Psoas muscle (tissue), 8 donors: ENCODE data around the gene PPP1R15A. TPM values are rescaled to one million over a fixed set of nuclear protein-coding genes. Genes with fewer than 3 reads are reported as not detected.

ENCODE experiments used
- ATAC-seq, 4 donors: fragments of 200-7000 bp; cut with Tn5 transposase; one replicate each; pipeline ENCODE4 v1.9.1; 2020; ENCODE audit warnings: moderate library complexity in 3 of 4, mild to moderate bottlenecking in 2 of 4
- DNase-seq, 2 donors: peaks; one replicate each; pipeline ENCODE4 v3.0.0-alpha.2; 2020
- H3K27ac ChIP-seq: fragments of 200-600 bp; one replicate; pipeline ENCODE4 v1.8.0; 2022
- H3K27me3 ChIP-seq, 3 donors: fragments of 200-600 bp in 1 of 3; one replicate each; pipeline versions ENCODE4 v1.6.1 to v1.8.0; 2013 to 2022; ENCODE audit warnings: low read length in 2 of 3, mild to moderate bottlenecking in 2 of 3, moderate library complexity in 1 of 3; ENCODE audit not compliant: insufficient read depth in 3 of 3
- H3K36me3 ChIP-seq, 2 donors: fragments of 200-600 bp in 1 of 2; one replicate each; pipeline versions ENCODE4 v1.6.1 to v1.8.0; 2013 to 2022; ENCODE audit warnings: low read depth in 1 of 2, mild to moderate bottlenecking in 1 of 2, moderate library complexity in 1 of 2; ENCODE audit not compliant: insufficient read depth in 1 of 2
- H3K4me1 ChIP-seq: fragments of 200-600 bp; one replicate; pipeline ENCODE4 v1.8.0; 2022
- H3K4me3 ChIP-seq: fragments of 200-600 bp; one replicate; pipeline ENCODE4 v1.8.0; 2022; ENCODE audit warnings: mild to moderate bottlenecking
- H3K9me3 ChIP-seq: fragments of 200-600 bp; one replicate; pipeline ENCODE4 v1.8.0; 2022
- CTCF ChIP-seq: fragments of 200-600 bp; IDR thresholded peaks from one replicate; pipeline ENCODE4 v1.8.0; 2022; ENCODE audit warnings: antibody characterized with exemption
- WGBS, 3 donors: extraction: QIAGEN DNeasy Blood & Tissue Kit; methylation state at CpG; one replicate each; pipeline versions ENCODE4 v1.1.6 to v1.1.7; 2013; 5-methylcytosine and 5-hydroxymethylcytosine counted together
- intact Hi-C, 2 donors: fragments of 100-400 bp; cut with DNase I; formaldehyde crosslinking; loops; one replicate each; pipeline versions ENCODE4 v1.11.0 to v1.14.2; 2022
- polyA plus RNA-seq, 3 donors: library from polyadenylated mRNA; stranded (reverse); fragments of 200-250 nt; gene quantifications; one replicate each; pipeline ENCODE4 v1.2.3, GENCODE V29; 2013
- total RNA-seq, 4 donors: library from RNA; stranded (reverse); fragmentation: NEBNext Ultra II Directional in 2 of 4; extraction: Animal tissue kit (Norgen Biotek cat#: 25700) in 2 of 4; gene quantifications; one replicate each; pipeline versions ENCODE4 v1.2.1 to v1.2.4, GENCODE V29; 2021 to 2023
- donor health status: healthy with polysubstance abuse.
- donor health status: DM: no; HTN: no; CAD: no; lungs with moderate emphysema.
- donor health status: Bipolar disorder and iron deficiency.
- donor health status: healthy.
- donor health status: DM: yes; HTN: yes; CAD: no.
- donor health status: DM: no; HTN: no; CAD: no.
- donor health status: DM: no; HTN: no; CAD: no.
- donor health status: DM: yes; HTN: yes; CAD: no.

PPP1R15A gene
- total and polyA plus RNA-seq, 7 donors = 34.5 to 93.4 (median 61.1) TPM

- Histone ChIP-seq H3K9me3 (no peaks in the 10 kb centered on the region), H3K4me1 (peaks cover 3% of the 10 kb centered on the region), H3K27me3 (no peaks in the 10 kb centered on the region), H3K4me3 (no peak overlapping the region), H3K36me3 (peaks cover 0 to 58% of the 10 kb centered on the region in 2 donors), H3K27ac (no peak overlapping the region)
- TF ChIP-seq CTCF = no peak
- DNase-seq (no peak), ATAC-seq (no peak)
- 83 to 92% (median 90%) methylated on average over 11 to 12 of the region's 12 CpGs for WGBS, 3 donors
- intact Hi-C loops = no loop called here
These were observed 49.7 kb downstream of the PPP1R15A start for GRCh38 chr19:48921721-48922500.

GRCh38 chr19:48922548-48923490 lies 50.6 kb downstream of the PPP1R15A start:
- Histone ChIP-seq H3K36me3 (peaks cover 0 to 54% of the 10 kb centered on the region in 2 donors), H3K4me1 (peaks cover 8% of the 10 kb centered on the region), H3K27ac (no peak overlapping the region), H3K27me3 (no peaks in the 10 kb centered on the region), H3K4me3 (no peak overlapping the region), H3K9me3 (no peaks in the 10 kb centered on the region)
- no peak for TF ChIP-seq CTCF
- 75 to 87% (median 76%) methylated on average over 17 to 18 of the region's 18 CpGs for WGBS, 3 donors
- no peak for ATAC-seq
- no peak for DNase-seq
- intact Hi-C loops = no loop called here

- WGBS, 3 donors = 66 to 74% (median 74%) methylated on average over 11 of the region's 11 CpGs
- H3K36me3 ChIP-seq = peaks cover 0 to 31% of the 10 kb centered on the region in 2 donors
- H3K27ac ChIP-seq = no peak overlapping the region
- ATAC-seq = peak in 2 of 4 donors; percentile 9 to 11
- peaks cover 8% of the 10 kb centered on the region for H3K4me1 ChIP-seq
- no peaks in the 10 kb centered on the region for H3K9me3 ChIP-seq
- H3K4me3 ChIP-seq = no peak overlapping the region
- no peaks in the 10 kb centered on the region for H3K27me3 ChIP-seq
- TF ChIP-seq CTCF = no peak
- DNase-seq = no peak
- intact Hi-C loops = no loop called here
These were observed 53.1 kb downstream of the PPP1R15A start for GRCh38 chr19:48925240-48925843.

Other genes starting within 250 kb of the PPP1R15A start
Only the 30 nearest of the 32 such genes appear.
- gene DBP, start 235.0 kb upstream of the PPP1R15A start, total RNA-seq = 10 to 100 TPM in 1 of 4 donors, 1 to 10 TPM in 3; 3.6 to 14.5 (median 6.5) TPM
- 1 to 10 TPM; 2.8 to 7.0 (median 3.2) TPM for gene DBP, start 235.0 kb upstream of the PPP1R15A start, polyA plus RNA-seq
- 1 to 10 TPM; 4.1 to 8.8 (median 6.4) TPM for gene CA11, start 226.2 kb upstream of the PPP1R15A start, total RNA-seq
- 10 to 100 TPM in 1 of 3 donors, 1 to 10 TPM in 2; 2.3 to 10.6 (median 9.2) TPM for gene CA11, start 226.2 kb upstream of the PPP1R15A start, polyA plus RNA-seq
- gene NTN5, start 199.4 kb upstream of the PPP1R15A start, total RNA-seq = under 1 TPM in 1 of 4 donors, not detected in 3; 0.21 TPM
- gene NTN5, start 199.4 kb upstream of the PPP1R15A start, polyA plus RNA-seq = under 1 TPM in 1 of 3 donors, not detected in 2; 0.04 TPM
- not detected for gene FUT2, start 176.4 kb upstream of the PPP1R15A start, total RNA-seq
- not detected for gene FUT2, start 176.4 kb upstream of the PPP1R15A start, polyA plus RNA-seq
- 10 to 100 TPM in 3 of 4 donors, 1 to 10 TPM in 1; 7.9 to 50.9 (median 32.9) TPM for gene MAMSTR, start 152.7 kb upstream of the PPP1R15A start, total RNA-seq
- gene MAMSTR, start 152.7 kb upstream of the PPP1R15A start, polyA plus RNA-seq = 10 to 100 TPM in 1 of 3 donors, 1 to 10 TPM in 2; 3.1 to 10.5 (median 8.4) TPM
- 1 to 10 TPM; 6.9 to 9.7 (median 8.0) TPM for gene RASIP1, start 131.8 kb upstream of the PPP1R15A start, total RNA-seq
- gene RASIP1, start 131.8 kb upstream of the PPP1R15A start, polyA plus RNA-seq = 1 to 10 TPM; 3.9 to 7.7 (median 4.9) TPM
- gene IZUMO1, start 125.5 kb upstream of the PPP1R15A start, total RNA-seq = under 1 TPM in 3 of 4 donors, not detected in 1; 0.26 to 0.76 (median 0.36) TPM
- gene IZUMO1, start 125.5 kb upstream of the PPP1R15A start, polyA plus RNA-seq = under 1 TPM in 2 of 3 donors, not detected in 1; 0.18 to 0.66 TPM
- gene FUT1, start 119.8 kb upstream of the PPP1R15A start, total RNA-seq = 1 to 10 TPM; 1.6 to 2.3 (median 2.0) TPM
- 1 to 10 TPM; 1.1 to 1.3 (median 1.3) TPM for gene FUT1, start 119.8 kb upstream of the PPP1R15A start, polyA plus RNA-seq
- 1 to 10 TPM in 2 of 4 donors, not detected in 2; 1.7 to 6.2 TPM for gene FGF21, start 116.9 kb upstream of the PPP1R15A start, total RNA-seq
- gene FGF21, start 116.9 kb upstream of the PPP1R15A start, polyA plus RNA-seq = under 1 TPM in 2 of 3 donors, not detected in 1; 0.06 to 0.31 TPM
- 10 to 100 TPM; 24.6 to 48.5 (median 29.9) TPM for gene BCAT2, start 61.4 kb upstream of the PPP1R15A start, total RNA-seq
- gene BCAT2, start 61.4 kb upstream of the PPP1R15A start, polyA plus RNA-seq = 10 to 100 TPM; 14.4 to 22.9 (median 20.0) TPM
- gene HSD17B14, start 35.9 kb upstream of the PPP1R15A start, total RNA-seq = 1 to 10 TPM in 1 of 4 donors, under 1 TPM in 3; 0.61 to 1.2 (median 0.80) TPM
- gene HSD17B14, start 35.9 kb upstream of the PPP1R15A start, polyA plus RNA-seq = under 1 TPM; 0.15 to 0.66 (median 0.29) TPM
- gene PLEKHA4, start 3.8 kb upstream of the PPP1R15A start, total RNA-seq = 10 to 100 TPM in 3 of 4 donors, 1 to 10 TPM in 1; 9.4 to 30.0 (median 20.2) TPM
- 10 to 100 TPM; 11.1 to 14.9 (median 12.3) TPM for gene PLEKHA4, start 3.8 kb upstream of the PPP1R15A start, polyA plus RNA-seq
- gene TULP2, start 26.3 kb downstream of the PPP1R15A start, total RNA-seq = under 1 TPM in 2 of 4 donors, not detected in 2; 0.13 to 0.17 TPM
- under 1 TPM in 2 of 3 donors, not detected in 1; 0.06 to 0.07 TPM for gene TULP2, start 26.3 kb downstream of the PPP1R15A start, polyA plus RNA-seq
- 100 to 1,000 TPM in 2 of 4 donors, 10 to 100 TPM in 2; 86.4 to 143 (median 101) TPM for gene NUCB1, start 27.9 kb downstream of the PPP1R15A start, total RNA-seq
- gene NUCB1, start 27.9 kb downstream of the PPP1R15A start, polyA plus RNA-seq = 10 to 100 TPM; 49.9 to 97.1 (median 90.7) TPM
- under 1 TPM in 1 of 4 donors, not detected in 3; 0.21 TPM for gene DHDH, start 61.3 kb downstream of the PPP1R15A start, total RNA-seq
- gene DHDH, start 61.3 kb downstream of the PPP1R15A start, polyA plus RNA-seq = under 1 TPM in 1 of 3 donors, not detected in 2; 0.14 TPM
- 10 to 100 TPM; 16.8 to 24.4 (median 22.0) TPM for gene BAX, start 82.5 kb downstream of the PPP1R15A start, total RNA-seq
- 10 to 100 TPM; 20.7 to 66.1 (median 35.6) TPM for gene BAX, start 82.5 kb downstream of the PPP1R15A start, polyA plus RNA-seq
- gene FTL, start 92.9 kb downstream of the PPP1R15A start, total RNA-seq = 1,000 to 10,000 TPM in 3 of 4 donors, 100 to 1,000 TPM in 1; 802 to 2,269 (median 1,158) TPM
- gene FTL, start 92.9 kb downstream of the PPP1R15A start, polyA plus RNA-seq = 1,000 to 10,000 TPM; 1,296 to 1,753 (median 1,467) TPM
- 100 to 1,000 TPM; 147 to 331 (median 238) TPM for gene GYS1, start 120.9 kb downstream of the PPP1R15A start, total RNA-seq
- 10 to 100 TPM; 30.9 to 61.3 (median 58.9) TPM for gene GYS1, start 120.9 kb downstream of the PPP1R15A start, polyA plus RNA-seq
- gene RUVBL2, start 121.5 kb downstream of the PPP1R15A start, total RNA-seq = 10 to 100 TPM; 61.1 to 87.4 (median 81.8) TPM
- gene RUVBL2, start 121.5 kb downstream of the PPP1R15A start, polyA plus RNA-seq = 10 to 100 TPM; 62.7 to 76.5 (median 69.5) TPM
- gene LHB, start 144.7 kb downstream of the PPP1R15A start, total RNA-seq = not detected
- gene LHB, start 144.7 kb downstream of the PPP1R15A start, polyA plus RNA-seq = under 1 TPM in 1 of 3 donors, not detected in 2; 0.32 TPM
- not detected for gene CGB3, start 151.9 kb downstream of the PPP1R15A start, total RNA-seq
- gene CGB3, start 151.9 kb downstream of the PPP1R15A start, polyA plus RNA-seq = not detected
- not detected for gene CGB2, start 159.5 kb downstream of the PPP1R15A start, total RNA-seq
- under 1 TPM in 1 of 3 donors, not detected in 2; 0.10 TPM for gene CGB2, start 159.5 kb downstream of the PPP1R15A start, polyA plus RNA-seq
- gene CGB1, start 164.5 kb downstream of the PPP1R15A start, total RNA-seq = not detected
- not detected for gene CGB1, start 164.5 kb downstream of the PPP1R15A start, polyA plus RNA-seq
- not detected for gene CGB5, start 171.4 kb downstream of the PPP1R15A start, total RNA-seq
- under 1 TPM in 1 of 3 donors, not detected in 2; 0.06 TPM for gene CGB5, start 171.4 kb downstream of the PPP1R15A start, polyA plus RNA-seq
- not detected for gene CGB8, start 176.7 kb downstream of the PPP1R15A start, total RNA-seq
- gene CGB8, start 176.7 kb downstream of the PPP1R15A start, polyA plus RNA-seq = not detected
- under 1 TPM; 0.20 to 0.46 (median 0.41) TPM for gene CGB7, start 185.3 kb downstream of the PPP1R15A start, total RNA-seq
- gene CGB7, start 185.3 kb downstream of the PPP1R15A start, polyA plus RNA-seq = 1 to 10 TPM in 1 of 3 donors, under 1 TPM in 2; 0.52 to 1.1 (median 0.56) TPM
- gene NTF4, start 192.4 kb downstream of the PPP1R15A start, total RNA-seq = 1 to 10 TPM; 1.8 to 6.9 (median 5.1) TPM
- 1 to 10 TPM; 5.6 to 7.4 (median 6.4) TPM for gene NTF4, start 192.4 kb downstream of the PPP1R15A start, polyA plus RNA-seq
- 10 to 100 TPM in 3 of 4 donors, 1 to 10 TPM in 1; 9.7 to 21.4 (median 17.2) TPM for gene KCNA7, start 200.3 kb downstream of the PPP1R15A start, total RNA-seq
- gene KCNA7, start 200.3 kb downstream of the PPP1R15A start, polyA plus RNA-seq = 10 to 100 TPM; 12.6 to 23.9 (median 17.0) TPM
- 100 to 1,000 TPM in 3 of 4 donors, 10 to 100 TPM in 1; 89.1 to 133 (median 111) TPM for gene SNRNP70, start 213.0 kb downstream of the PPP1R15A start, total RNA-seq
- 100 to 1,000 TPM in 1 of 3 donors, 10 to 100 TPM in 2; 83.2 to 123 (median 85.3) TPM for gene SNRNP70, start 213.0 kb downstream of the PPP1R15A start, polyA plus RNA-seq
- gene LIN7B, start 241.9 kb downstream of the PPP1R15A start, total RNA-seq = 10 to 100 TPM; 11.8 to 27.9 (median 22.3) TPM
- 10 to 100 TPM; 13.9 to 24.3 (median 15.8) TPM for gene LIN7B, start 241.9 kb downstream of the PPP1R15A start, polyA plus RNA-seq